Fibroblast of the aortic adventitia (primary cell): ENCODE measurements around the gene RXFP4. TPM values are rescaled to one million over a fixed set of nuclear protein-coding genes. Genes with fewer than 3 reads are reported as not detected.
"Not testable (repeated sequence)": the region's sequence is repeated elsewhere in the genome, so short reads cannot be mapped to it uniquely, and the experiment has no call there.

Source experiments
- DNase-seq: peaks from one replicate; pipeline ENCODE4 v3.0.0-alpha.2; 2010; ENCODE audit warnings: low read depth
- H3K4me3 ChIP-seq: 2 replicates; pipeline ENCODE4 v1.5.1; 2011; ENCODE audit warnings: low read depth, mild to moderate bottlenecking, control low read depth, low read length, moderate library complexity
- total RNA-seq: library from RNA; depleted of rRNA; stranded (reverse); fragments of >200 nt; gene quantifications from 2 replicates; pipeline ENCODE4 v1.2.3, GENCODE V29; 2012; ENCODE audit warnings: low replicate concordance
- TF ChIP-seq, protein P1 (sequence below): IDR thresholded peaks from 2 replicates; pipeline ENCODE4 v1.5.1; 2011; ENCODE audit warnings: mild to moderate bottlenecking, low read length, control low read depth, inconsistent platforms; ENCODE audit not compliant: insufficient read depth

Gene RXFP4
- total RNA-seq, 1 donor: 0.09 TPM

DNA sequence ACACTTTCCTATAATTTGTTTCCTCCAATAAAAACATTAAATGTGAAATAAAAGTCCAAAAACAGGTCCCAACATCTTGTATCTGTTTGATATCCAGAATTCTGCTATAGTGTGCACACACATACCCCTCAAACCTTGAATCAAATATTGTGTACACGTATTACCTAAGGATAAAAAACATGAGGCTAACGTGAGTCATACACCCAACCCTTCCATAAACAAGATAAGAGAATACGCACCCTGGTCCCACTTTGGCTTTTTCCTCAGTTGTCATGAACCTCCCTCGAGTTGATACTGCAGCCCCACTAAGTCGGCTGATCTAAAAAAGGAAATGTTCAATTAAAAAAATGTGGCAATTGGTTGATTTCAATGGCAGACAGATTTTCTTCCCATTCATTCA, 12.4 kb upstream of the RXFP4 start:
- peak; percentile 46 for DNase-seq
- TF ChIP-seq, protein P1, sequence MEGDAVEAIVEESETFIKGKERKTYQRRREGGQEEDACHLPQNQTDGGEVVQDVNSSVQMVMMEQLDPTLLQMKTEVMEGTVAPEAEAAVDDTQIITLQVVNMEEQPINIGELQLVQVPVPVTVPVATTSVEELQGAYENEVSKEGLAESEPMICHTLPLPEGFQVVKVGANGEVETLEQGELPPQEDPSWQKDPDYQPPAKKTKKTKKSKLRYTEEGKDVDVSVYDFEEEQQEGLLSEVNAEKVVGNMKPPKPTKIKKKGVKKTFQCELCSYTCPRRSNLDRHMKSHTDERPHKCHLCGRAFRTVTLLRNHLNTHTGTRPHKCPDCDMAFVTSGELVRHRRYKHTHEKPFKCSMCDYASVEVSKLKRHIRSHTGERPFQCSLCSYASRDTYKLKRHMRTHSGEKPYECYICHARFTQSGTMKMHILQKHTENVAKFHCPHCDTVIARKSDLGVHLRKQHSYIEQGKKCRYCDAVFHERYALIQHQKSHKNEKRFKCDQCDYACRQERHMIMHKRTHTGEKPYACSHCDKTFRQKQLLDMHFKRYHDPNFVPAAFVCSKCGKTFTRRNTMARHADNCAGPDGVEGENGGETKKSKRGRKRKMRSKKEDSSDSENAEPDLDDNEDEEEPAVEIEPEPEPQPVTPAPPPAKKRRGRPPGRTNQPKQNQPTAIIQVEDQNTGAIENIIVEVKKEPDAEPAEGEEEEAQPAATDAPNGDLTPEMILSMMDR: no peak
- no peak overlapping the region for H3K4me3 ChIP-seq

DNA sequence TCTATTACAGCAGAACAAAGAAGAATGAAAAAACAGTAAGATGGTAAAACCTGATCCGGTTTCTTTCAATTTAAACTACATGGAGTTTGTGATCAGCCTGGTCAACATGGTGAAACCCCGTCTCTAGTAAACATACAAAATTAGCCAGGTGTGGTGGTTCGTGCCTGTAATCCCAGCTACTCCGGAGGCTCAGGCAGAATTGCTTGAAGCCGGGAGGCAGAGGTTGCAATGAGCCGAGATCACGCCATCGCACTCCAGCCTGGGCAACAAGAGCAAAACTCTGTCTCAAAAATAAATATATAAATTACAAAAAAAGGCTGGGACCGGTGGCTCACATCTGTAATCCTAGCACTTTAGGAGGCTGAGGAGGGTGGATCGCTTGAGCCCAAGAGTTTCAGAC, 10.7 kb upstream of the RXFP4 start:
- DNase-seq, H3K4me3 ChIP-seq: not testable (repeated sequence)

DNA sequence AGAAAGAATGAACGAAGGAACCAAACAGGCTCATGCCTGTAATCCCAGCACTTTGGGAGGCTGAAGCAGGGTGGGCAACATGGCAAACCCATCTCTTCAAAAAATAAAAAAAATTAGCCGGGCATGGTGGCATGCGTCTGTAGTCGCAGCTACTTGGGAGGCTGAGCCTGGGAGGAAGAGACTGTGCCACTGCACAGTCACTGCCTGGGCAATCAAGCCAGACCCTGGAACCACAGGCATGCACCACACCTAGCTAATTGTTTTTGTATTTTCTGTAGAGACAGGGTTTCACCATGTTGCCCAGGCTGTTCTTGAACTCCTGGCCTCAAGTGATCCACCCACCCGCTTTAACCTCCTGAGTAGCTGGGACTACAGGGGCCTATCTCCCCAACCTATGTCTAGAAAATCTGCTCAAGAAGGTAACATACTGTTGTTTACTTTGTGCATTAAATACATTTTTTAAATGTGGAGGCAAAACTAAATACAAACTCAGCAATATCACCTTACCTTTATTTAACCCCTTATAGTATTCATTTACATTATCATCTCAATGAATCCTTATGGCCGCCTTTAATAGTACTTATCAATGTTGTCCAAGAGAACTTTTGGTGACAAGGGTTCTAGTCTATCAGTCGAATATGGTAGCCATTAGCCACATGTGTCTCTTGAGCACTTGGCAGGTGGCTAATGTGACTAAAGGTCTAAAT, 10.0 kb upstream of the RXFP4 start:
- DNase-seq: peak; percentile 28
- H3K4me3 ChIP-seq: peak overlapping the region; percentile 35
- TF ChIP-seq, protein P1: no peak

DNA sequence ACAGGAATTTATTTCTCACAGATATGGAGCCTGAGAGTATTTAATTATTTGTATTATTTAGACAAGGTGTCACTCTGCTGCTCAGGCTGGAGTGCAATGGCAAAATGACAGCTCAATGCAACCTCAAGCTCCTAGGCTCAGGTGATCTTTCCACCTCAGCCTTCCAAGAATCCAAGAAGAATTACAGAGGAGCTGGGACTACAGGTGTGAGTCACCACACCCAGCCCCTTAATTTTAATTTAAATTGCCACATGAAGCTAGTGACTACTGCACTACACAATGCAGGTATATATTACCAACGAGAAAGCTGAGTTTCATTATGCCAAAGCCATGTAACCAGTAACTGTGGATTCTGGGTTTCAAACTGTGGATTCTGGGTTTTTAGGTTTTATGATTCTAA, 9.4 kb upstream of the RXFP4 start:
- TF ChIP-seq, protein P1: no peak
- peak overlapping the region; percentile 4 for H3K4me3 ChIP-seq
- no peak for DNase-seq

GRCh38 chr1:155932487-155932886, 9.0 kb upstream of the RXFP4 start:
- peak; percentile 35 for DNase-seq
- TF ChIP-seq, protein P1: no peak
- no peak overlapping the region for H3K4me3 ChIP-seq

DNA sequence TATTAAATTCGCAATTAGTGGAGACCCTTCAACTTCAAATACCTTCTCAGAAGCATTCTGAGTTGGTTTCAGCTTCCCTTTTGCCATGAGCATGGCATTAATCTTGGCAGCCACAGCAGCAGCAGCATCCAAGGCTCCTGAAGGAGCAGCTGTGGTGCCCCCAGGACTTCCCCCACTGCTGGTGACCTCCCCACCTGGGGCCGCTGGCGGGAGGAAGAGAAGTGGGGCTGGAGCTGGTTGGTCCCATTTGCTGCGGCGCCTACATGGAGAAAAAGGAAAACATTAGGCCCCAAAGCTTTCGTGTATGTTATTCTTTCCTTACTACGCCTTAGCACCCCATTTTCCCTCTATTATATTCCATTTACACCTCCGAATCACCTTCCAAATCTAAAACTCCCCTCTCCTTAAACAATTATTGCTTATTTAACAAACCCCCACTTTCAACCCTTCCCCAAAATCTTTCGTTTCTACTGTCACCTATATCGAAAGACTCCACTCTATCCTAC, 7.8 kb upstream of the RXFP4 start:
- peak overlapping the region; percentile 93 for H3K4me3 ChIP-seq
- TF ChIP-seq, protein P1: no peak
- DNase-seq: no peak

DNA sequence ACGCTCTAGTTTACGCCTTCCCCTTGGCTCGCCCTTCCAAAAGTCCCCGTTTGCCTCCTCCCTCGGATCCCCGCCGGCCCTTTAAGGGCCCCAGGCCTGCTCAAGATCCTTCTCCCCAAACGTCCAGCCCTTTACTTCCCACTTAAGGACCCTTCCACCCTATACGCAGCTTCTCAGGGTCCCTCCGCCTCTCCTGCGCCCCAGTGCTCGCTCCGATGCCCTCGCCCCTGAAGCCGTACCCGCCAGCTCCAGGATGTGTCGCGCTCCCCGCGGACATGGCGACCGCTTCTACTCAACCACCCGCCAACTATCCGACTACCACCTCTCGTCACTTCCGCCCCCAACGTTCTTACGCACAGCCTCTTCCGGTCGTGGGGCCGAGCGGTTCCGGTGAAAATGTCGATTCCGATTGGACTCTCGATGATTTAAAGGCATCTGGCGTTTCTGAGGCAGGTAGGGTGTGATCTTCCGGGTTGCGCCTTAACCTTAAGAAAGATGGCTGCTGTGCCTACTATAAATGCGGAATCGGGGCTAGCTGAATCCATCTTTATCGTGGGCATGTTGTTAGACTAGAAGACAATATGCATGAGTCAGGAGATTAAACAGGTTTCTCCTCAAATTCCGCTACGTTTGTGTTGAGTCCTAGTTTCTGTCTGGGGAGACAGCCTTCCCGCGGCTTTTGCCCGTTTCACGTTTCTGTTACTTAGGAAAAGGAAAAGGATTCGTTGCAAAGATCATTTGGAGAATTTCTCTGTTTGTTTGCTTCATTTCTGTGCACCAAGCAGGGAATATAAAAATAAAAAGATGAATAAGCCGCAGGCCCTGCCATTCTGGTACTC, 7.1 kb upstream of the RXFP4 start, which contains the start of gene KHDC4:
Gene KHDC4 (minus strand): TSS at position 317 of the 839 bp plus-strand sequence. CDS start 40 bp downstream, at position 277.
- DNase-seq: peak; percentile 99
- TF ChIP-seq, protein P1: no peak
- peak within 1 kb of the TSS; percentile 93 for H3K4me3 ChIP-seq
